ENCODE measurements around the gene PCDHA5.
A peak's percentile ranks its signal among the peaks of the same experiment; 100 is the strongest.

PCDHA5 gene

GRCh38 chr5:140868721-140869554, 47.5 kb downstream of the PCDHA5 start, which contains the start of gene PCDHA11:
PCDHA11 (plus strand) TSS chr5:140868957; CDS start chr5:140869104, 147 bp downstream.
- DNase-seq: peak; percentile 10

DNA sequence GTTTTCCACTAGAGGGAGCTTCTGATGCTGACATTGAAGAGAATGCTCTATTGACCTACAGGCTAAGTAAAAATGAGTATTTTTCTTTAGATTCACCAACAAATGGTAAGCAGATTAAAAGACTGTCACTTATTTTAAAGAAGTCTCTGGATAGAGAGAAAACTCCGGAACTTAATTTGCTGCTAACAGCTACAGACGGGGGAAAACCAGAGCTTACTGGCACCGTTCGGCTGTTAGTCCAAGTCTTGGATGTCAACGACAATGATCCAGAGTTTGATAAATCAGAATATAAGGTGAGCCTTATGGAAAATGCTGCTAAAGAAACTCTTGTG, 48.1 kb downstream of the PCDHA5 start:
- no peak for DNase-seq

DNA sequence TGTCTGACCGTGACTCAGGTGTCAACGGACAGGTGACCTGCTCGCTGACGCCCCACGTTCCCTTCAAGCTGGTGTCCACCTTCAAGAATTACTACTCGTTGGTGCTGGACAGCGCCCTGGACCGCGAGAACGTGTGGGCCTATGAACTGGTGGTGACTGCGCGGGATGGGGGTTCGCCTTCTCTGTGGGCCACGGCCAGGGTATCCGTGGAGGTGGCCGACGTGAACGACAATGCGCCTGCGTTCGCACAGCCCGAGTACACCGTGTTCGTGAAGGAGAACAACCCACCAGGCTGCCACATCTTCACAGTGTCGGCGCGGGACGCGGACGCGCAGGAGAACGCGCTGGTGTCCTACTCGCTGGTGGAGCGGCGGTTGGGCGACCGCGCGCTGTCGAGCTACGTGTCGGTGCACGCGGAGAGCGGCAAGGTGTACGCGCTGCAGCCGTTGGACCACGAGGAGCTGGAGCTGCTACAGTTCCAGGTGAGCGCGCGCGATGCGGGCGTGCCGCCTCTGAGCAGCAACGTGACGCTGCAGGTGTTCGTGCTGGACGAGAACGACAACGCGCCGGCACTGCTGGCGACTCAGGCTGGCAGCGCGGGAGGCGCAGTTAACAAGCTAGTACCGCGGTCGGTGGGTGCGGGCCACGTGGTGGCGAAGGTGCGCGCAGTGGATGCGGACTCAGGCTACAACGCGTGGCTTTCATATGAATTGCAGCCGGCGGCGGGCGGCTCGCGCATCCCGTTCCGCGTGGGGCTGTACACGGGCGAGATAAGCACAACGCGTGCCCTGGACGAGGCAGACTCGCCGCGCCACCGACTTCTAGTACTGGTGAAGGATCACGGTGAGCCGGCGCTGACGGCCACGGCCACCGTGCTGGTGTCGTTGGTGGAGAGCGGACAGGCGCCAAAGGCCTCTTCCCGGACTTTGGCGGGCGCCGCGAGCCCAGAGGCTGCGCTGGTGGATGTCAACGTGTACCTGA, 49.1 kb downstream of the PCDHA5 start:
- DNase-seq: no peak

Measured in NCI-H226 (cell line).